UCSD-AML1 (cell line): ENCODE measurements around the gene AIG1.

ENCODE experiments used
- DNase-seq: peaks from one replicate; lab custom pipeline; 2025; ENCODE audit not compliant: unreplicated experiment; lab: John Stamatoyannopoulos, UW

The AIG1 gene

GRCh38 chr6:143192766-143193165 is 132.1 kb downstream of the AIG1 start:
- no peak for DNase-seq

DNA sequence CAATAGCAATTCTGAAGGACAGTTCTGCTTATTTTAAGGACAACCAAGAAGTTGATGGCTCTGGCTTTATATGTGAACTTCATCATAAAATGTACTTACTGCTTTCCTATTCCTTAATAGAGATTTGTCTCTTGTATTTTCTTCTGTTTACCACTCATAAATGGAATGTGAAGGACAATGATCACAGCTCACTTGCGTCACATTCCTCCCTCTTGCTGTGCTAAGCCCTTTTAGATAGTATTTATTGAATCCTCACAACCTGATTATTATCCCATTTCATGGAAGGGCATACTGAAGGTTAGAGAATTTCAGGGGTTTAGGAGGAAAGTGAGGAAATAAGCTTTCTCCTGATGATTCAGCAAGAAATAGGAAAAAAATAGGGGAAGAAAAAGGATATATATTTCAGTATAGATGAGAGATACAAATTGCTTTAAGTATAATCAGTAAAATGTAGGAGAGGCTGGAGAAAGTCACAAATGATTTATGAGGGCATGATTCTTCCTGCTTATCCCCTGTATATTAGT is 132.9 kb downstream of the AIG1 start:
- no peak for DNase-seq

- DNase-seq, result no peak
These were observed 133.5 kb downstream of the AIG1 start for GRCh38 chr6:143194095-143194589.

- no peak for DNase-seq
These were observed 134.7 kb downstream of the AIG1 start for GRCh38 chr6:143195349-143195845.

- no peak for DNase-seq
These were observed 136.0 kb downstream of the AIG1 start for GRCh38 chr6:143196525-143197225.

- no peak for DNase-seq
These were observed 136.7 kb downstream of the AIG1 start for GRCh38 chr6:143197377-143197776.

DNA sequence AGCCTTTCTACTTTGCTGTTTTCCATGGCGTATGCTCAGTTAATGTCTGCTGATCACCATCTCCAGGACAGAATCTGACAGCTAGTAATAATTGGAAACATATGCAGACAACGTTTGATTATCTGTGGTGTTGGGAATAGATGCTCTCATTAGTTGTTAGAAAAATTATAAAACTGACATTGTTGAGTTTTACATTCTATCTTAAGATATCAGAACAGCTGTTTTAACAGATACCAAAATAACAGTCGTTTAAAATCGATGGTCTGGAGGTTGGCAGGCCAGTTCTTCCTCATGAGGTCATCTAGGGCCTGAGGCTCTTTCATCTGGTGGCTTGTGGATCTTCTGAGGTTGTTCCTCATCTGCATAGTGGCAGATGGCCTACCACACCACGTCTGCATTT is 137.6 kb downstream of the AIG1 start:
- DNase-seq, result no peak

DNA sequence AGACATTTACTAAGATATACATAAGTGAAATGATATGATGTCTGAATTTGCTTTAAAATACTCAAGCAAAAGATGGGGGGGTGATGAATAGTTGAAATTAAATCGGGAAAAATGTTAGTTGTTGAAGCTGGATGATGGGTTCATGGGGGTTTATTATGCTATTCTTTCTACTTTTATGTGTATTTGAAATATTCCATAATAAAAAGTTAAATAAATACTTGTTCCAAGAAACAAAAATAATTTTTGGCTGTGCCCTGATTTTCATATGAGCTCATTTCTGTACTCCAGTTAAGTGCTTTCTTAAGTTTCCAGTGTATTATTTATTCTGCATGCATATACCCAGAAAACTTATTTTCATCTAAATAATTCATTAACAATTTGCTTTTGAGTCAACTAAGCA is 138.6 kb downstream of the AIG1 start:
- no peak for DNase-seq

GRCh38 chr6:143200167-143200770 is 139.6 kb downstream of the AIG1 start:
- no peak for DNase-seq

GRCh38 chr6:143204045-143204444 is 143.4 kb downstream of the AIG1 start:
- DNase-seq, result no peak

- DNase-seq, result no peak
These were observed 144.4 kb downstream of the AIG1 start for GRCh38 chr6:143205131-143205535.

DNA sequence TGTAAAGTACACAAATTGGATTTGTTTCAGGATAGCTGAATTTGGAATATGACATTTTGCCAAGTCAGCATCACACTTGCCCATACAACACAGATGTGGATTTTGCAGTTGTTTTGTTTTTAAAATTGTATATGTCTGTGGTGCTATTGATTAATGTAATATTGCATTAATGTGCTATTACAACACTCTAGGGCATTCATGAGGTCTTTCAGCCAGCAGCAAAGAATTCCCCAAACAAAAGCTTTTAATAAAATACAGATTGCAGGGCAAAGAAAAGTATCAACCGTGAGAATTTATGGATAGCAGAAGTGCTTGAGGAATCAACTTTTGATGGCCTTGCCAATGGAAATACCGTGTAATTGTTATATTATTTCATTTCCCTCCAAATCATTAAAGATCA is 144.9 kb downstream of the AIG1 start:
- DNase-seq, result no peak

DNA sequence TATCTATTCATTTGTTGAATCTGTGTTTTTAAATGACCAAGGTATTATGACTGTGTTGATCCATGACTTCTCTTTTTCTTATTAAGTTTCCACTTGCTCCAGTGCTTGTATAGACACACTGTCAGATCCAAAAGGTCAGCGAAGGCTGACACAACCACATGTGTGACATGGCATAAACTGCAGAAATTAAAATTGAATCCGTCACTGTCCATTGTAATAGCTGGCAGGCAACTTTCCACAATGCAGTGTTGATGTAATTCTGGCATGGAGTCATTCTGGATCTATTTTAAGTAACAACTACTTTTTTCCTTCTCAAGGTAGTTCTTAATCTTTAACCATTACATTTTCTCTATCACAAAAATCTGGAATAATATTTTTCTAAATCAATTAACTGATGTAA is 145.3 kb downstream of the AIG1 start:
- DNase-seq, result no peak

DNA sequence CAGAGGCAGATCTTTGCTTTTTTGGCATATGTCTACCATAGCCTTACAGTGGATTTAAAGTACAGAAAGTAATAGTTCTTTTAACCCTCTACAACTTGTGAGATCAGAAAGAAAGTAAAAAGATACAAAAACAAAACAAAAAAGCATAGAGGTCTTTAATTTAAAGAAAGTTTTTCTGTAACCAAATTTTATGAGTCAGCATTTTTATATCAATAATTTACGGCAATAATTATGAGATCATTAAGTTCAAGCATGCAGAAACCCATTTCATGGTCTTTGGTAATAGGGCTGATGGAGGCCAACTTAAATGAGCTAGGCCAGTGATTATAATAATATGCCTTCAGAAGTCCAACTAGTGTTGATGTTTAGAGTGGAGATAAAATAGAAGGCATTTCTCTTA is 145.9 kb downstream of the AIG1 start:
- DNase-seq, result no peak

GRCh38 chr6:143210420-143210819 is 149.7 kb downstream of the AIG1 start:
- no peak for DNase-seq

DNA sequence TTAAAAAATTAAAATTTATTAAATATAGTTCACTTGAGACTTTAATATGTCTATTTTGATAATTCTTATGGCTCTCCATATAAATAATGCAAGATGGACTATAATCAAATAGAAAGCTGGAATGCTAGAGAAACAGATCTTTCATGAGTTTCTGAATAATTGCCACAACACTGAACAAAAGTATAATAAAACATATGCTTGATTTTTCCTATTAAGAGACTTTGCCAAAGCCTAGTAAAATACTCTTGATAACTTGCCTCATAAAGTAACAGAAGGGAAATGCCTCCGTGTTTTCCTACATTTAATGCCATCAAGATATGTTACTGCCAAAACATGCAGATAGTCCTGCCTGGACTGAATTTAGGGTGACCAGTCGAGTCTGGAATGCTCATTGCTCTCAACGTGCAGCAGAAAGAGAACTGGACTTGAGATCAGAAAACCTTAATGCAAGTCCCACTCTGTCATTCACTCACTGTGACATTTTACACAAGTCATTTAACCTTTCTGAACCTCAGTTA is 153.2 kb downstream of the AIG1 start:
- DNase-seq, result no peak

DNA sequence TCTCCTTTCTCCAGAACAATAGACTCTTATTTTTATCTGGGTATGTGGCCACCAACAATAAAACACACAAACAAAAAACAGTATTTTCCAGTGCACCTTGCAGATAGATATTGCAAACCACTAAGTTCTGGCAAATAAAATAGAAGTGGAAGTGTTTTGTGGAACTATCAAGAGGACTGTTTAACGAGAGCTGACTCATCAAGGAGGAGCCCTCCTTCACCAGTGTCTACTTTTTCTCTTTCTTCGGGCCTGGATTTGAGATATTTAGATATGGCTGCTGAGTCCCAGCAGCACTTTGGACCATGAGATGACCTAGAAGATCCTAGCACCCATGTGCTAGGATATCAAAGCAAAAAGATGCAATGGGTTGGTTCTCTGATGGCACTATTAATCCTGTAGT is 154.7 kb downstream of the AIG1 start:
- DNase-seq, result no peak

GRCh38 chr6:143215771-143216170 is 155.1 kb downstream of the AIG1 start:
- DNase-seq, result no peak

GRCh38 chr6:143218233-143218632 is 157.5 kb downstream of the AIG1 start:
- no peak for DNase-seq

DNA sequence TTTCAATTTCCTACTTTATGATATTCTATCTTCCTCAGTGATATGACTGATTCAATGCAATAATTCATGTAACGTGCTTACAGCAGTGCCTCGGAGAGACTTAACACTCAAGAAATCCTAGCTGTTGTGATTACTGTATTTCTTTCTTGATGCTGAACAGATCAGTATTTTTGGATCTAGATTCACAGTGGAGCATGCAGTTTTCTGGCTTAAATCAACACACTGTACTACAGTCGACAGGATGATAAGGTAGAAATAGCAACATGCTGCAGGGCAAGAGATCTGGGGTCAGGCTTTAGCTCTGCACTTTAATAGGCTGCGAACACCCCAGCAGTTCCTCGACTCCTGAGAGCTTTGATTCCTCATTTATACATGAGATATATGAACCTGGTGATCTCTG is 161.0 kb downstream of the AIG1 start:
- DNase-seq, result no peak

- DNase-seq, result no peak
These were observed 161.6 kb downstream of the AIG1 start for GRCh38 chr6:143222310-143222709.

DNA sequence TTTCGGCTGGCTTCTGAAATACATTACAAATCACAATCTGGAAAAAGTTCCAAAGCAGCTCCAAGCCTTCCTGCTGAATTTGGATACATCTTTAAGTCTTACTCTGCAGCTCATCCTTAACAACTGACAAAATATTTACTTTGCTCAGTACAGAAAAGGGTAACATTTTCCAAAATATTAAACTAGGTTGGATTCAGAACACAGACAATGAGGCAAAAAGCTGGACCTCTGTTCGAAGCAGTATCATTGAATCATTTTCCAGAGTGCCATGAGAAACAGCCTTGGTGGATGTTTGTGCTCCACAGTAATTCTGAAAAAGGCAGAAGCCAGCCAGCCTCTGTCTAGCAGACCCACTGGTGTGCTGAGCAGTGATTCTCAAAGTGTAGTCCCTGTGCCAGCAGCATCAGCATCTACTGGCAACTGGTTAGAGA is 162.1 kb downstream of the AIG1 start:
- DNase-seq, result no peak
